GM12874 (cell line): Measurements from ENCODE around the gene NBPF3.

Source experiments
- CTCF ChIP-seq: IDR thresholded peaks from 2 replicates; pipeline ENCODE4 v1.5.1; 2011; ENCODE audit warnings: low read depth, mild to moderate bottlenecking, control low read depth, low read length, moderate library complexity; ENCODE audit not compliant: insufficient read depth

NBPF3 gene

GRCh38 chr1:21534146-21534545 lies 94.2 kb downstream of the NBPF3 start:
- no peak for TF ChIP-seq CTCF
